ENCODE results near the gene PLEKHM1. TPM values are rescaled to one million over a fixed set of nuclear protein-coding genes. Genes with fewer than 3 reads are reported as not detected.

Gene PLEKHM1
- total and polyA plus RNA-seq, 2 of the 13 experiments (the other 11 are each of a cell fraction or from before 2014, with no cell fraction given) = 7.6 to 13.5 TPM

- TF ChIP-seq NRL (CRISPR knock-in tag; IDR thresholded peaks at IDR 0.05; ENCODE audit: borderline replicate concordance) (peak; percentile 48; the same call in 1 of the 2 replicates), ZGPAT (CRISPR knock-in tag; IDR thresholded peaks at IDR 0.05) (peak; percentile 65), ZNF350 (CRISPR knock-in tag; IDR thresholded peaks at IDR 0.05; ENCODE audit: borderline replicate concordance, low read depth) (peak; percentile 48; the same call in 1 of the 2 replicates), KMT2A (CRISPR knock-in tag; IDR thresholded peaks at IDR 0.05) (peak; percentile 79; the same call in 1 of the 2 replicates), ZNF614 (CRISPR knock-in tag; IDR thresholded peaks at IDR 0.05; ENCODE audit: borderline replicate concordance) (peak; percentile 46; the same call in 1 of the 2 replicates), ZNF275 (CRISPR knock-in tag; IDR thresholded peaks at IDR 0.05; ENCODE audit: borderline replicate concordance) (0 out of 2 replicates have a peak, but pooled peaks have one; percentile 5), MNT (IDR thresholded peaks at IDR 0.05) (peak; percentile 19; the same call in 1 of the 2 replicates), PHF21A (CRISPR knock-in tag; IDR thresholded peaks at IDR 0.05) (peak; percentile 35; the same call in 1 of the 2 replicates), TBX2 (CRISPR knock-in tag; IDR thresholded peaks at IDR 0.05; ENCODE audit: borderline replicate concordance) (peak; percentile 30; the same call in 1 of the 2 replicates), ZNF687 (CRISPR knock-in tag; IDR thresholded peaks at IDR 0.05) (peak; percentile 84), MXD3 (CRISPR knock-in tag; IDR thresholded peaks at IDR 0.05) (0 out of 2 replicates have a peak, but pooled peaks have one; percentile 55), ZNF580 (CRISPR knock-in tag; IDR thresholded peaks at IDR 0.05; ENCODE audit: borderline replicate concordance, low read depth) (peak; percentile 48; the same call in 1 of the 2 replicates), ZMAT3 (CRISPR knock-in tag; conservative IDR thresholded peaks at IDR 0.05) (0 out of 2 replicates have a peak, but pooled peaks have one; percentile 48), SP5 (CRISPR knock-in tag; IDR thresholded peaks at IDR 0.05; ENCODE audit: borderline replicate concordance, low read depth) (0 out of 2 replicates have a peak, but pooled peaks have one; percentile 10), KDM2A (CRISPR knock-in tag; IDR thresholded peaks at IDR 0.05; ENCODE audit: borderline replicate concordance, low read depth) (peak; percentile 56), ZBTB38 (CRISPR knock-in tag; IDR thresholded peaks at IDR 0.05) (peak; percentile 50), SPEN (CRISPR knock-in tag; IDR thresholded peaks at IDR 0.05; ENCODE audit: low read depth) (peak; percentile 48; the same call in 1 of the 2 replicates)
Observed at GRCh38 chr17:45490615-45491433, at the start of gene PLEKHM1 (continued).
